Fibroblast of mammary gland (primary cell): ENCODE results near the gene IQCF6.
"Not testable (repeated sequence)": the region's sequence is repeated elsewhere in the genome, so short reads cannot be mapped to it uniquely, and the experiment has no call there.

ENCODE experiments used
- DNase-seq: peaks from one replicate; pipeline ENCODE4 v3.0.0-alpha.2; 2010; ENCODE audit warnings: low read depth
- H3K4me3 ChIP-seq: 2 replicates; pipeline ENCODE4 v1.5.1; 2011; ENCODE audit warnings: low read depth, mild to moderate bottlenecking, low read length, moderate library complexity; ENCODE audit not compliant: control insufficient read depth
- CTCF ChIP-seq: conservative IDR thresholded peaks from 2 replicates; pipeline ENCODE4 v1.5.1; 2011; ENCODE audit warnings: low read depth, low read length, inconsistent platforms; ENCODE audit not compliant: control insufficient read depth, insufficient read depth

IQCF6 gene

GRCh38 chr3:51750878-51751277 lies 28.2 kb downstream of the IQCF6 start:
- no peak for DNase-seq
- no peak overlapping the region for H3K4me3 ChIP-seq
- no peak for TF ChIP-seq CTCF

- TF ChIP-seq CTCF: no peak
Observed at GRCh38 chr3:51748327-51748726, 30.7 kb downstream of the IQCF6 start.

GRCh38 chr3:51747840-51748239 lies 31.2 kb downstream of the IQCF6 start:
- no peak for DNase-seq
- TF ChIP-seq CTCF: no peak
- no peak overlapping the region for H3K4me3 ChIP-seq

More at GRCh38 chr3:51748327-51748726, 30.7 kb downstream of the IQCF6 start:
- DNase-seq: no peak
- no peak overlapping the region for H3K4me3 ChIP-seq

GRCh38 chr3:51742978-51743377 lies 36.1 kb downstream of the IQCF6 start:
- not testable (repeated sequence) for DNase-seq, H3K4me3 ChIP-seq

- H3K4me3 ChIP-seq, DNase-seq: not testable (repeated sequence)
Observed at GRCh38 chr3:51742320-51742719, 36.7 kb downstream of the IQCF6 start.

GRCh38 chr3:51739110-51739509 lies 39.9 kb downstream of the IQCF6 start:
- TF ChIP-seq CTCF: no peak
- no peak for DNase-seq

GRCh38 chr3:51735950-51736349 lies 43.1 kb downstream of the IQCF6 start:
- TF ChIP-seq CTCF: no peak
- DNase-seq: no peak
- no peak overlapping the region for H3K4me3 ChIP-seq

More at GRCh38 chr3:51739110-51739509, 39.9 kb downstream of the IQCF6 start:
- no peak overlapping the region for H3K4me3 ChIP-seq

- no peak for TF ChIP-seq CTCF
- H3K4me3 ChIP-seq: no peak overlapping the region
- DNase-seq: no peak
Observed at GRCh38 chr3:51735039-51735438, 44.0 kb downstream of the IQCF6 start.
